Smooth muscle cell (in vitro differentiated cells): ENCODE measurements around the gene CD83. TPM values are rescaled to one million over a fixed set of nuclear protein-coding genes. Genes with fewer than 3 reads are reported as not detected.
"Not testable (repeated sequence)": the region's sequence is repeated elsewhere in the genome, so short reads cannot be mapped to it uniquely, and the experiment has no call there.

Source experiments
- DNase-seq: peaks from one replicate; lab custom pipeline; 2025; ENCODE audit not compliant: unreplicated experiment; lab: John Stamatoyannopoulos, UW
- H2AFZ ChIP-seq: fragments of 200-600 bp; sonication (generic); 2 replicates; pipeline ENCODE4 v1.6.0; 2016; ENCODE audit warnings: antibody characterized with exemption, low read depth, mild to moderate bottlenecking
- H3F3A ChIP-seq: fragments of 200-600 bp; sonication (generic); 2 replicates; pipeline ENCODE4 v1.6.0; 2017; ENCODE audit warnings: antibody characterized with exemption, low read depth
- H3K27ac ChIP-seq: fragments of 200-600 bp; sonication (generic); 2 replicates; pipeline ENCODE4 v1.5.1; 2016; ENCODE audit warnings: low read depth, mild to moderate bottlenecking
- H3K27me3 ChIP-seq: fragments of 200-600 bp; sonication (generic); 2 replicates; pipeline ENCODE4 v1.6.1; 2016; ENCODE audit warnings: low read depth, mild to moderate bottlenecking
- H3K36me3 ChIP-seq: fragments of 200-600 bp; sonication (generic); 2 replicates; pipeline ENCODE4 v1.5.1; 2016; ENCODE audit warnings: low read depth
- H3K4me1 ChIP-seq: fragments of 200-600 bp; sonication (generic); 2 replicates; pipeline ENCODE4 v1.5.1; 2016; ENCODE audit warnings: low read depth
- H3K4me2 ChIP-seq: fragments of 200-600 bp; sonication (generic); 2 replicates; pipeline ENCODE4 v1.6.0; 2016; ENCODE audit warnings: mild to moderate bottlenecking
- H3K4me3 ChIP-seq: fragments of 200-600 bp; sonication (generic); 2 replicates; pipeline ENCODE4 v1.5.1; 2016; ENCODE audit warnings: mild to moderate bottlenecking
- H3K79me2 ChIP-seq: fragments of 200-600 bp; sonication (generic); 2 replicates; pipeline ENCODE4 v1.6.0; 2016; ENCODE audit warnings: low read depth, mild to moderate bottlenecking
- H3K9ac ChIP-seq: fragments of 200-600 bp; sonication (generic); 2 replicates; pipeline ENCODE4 v1.6.0; 2016; ENCODE audit warnings: low read depth
- H3K9me3 ChIP-seq: fragments of 200-600 bp; sonication (generic); replicated peaks from 2 replicates; pipeline ENCODE4 v1.5.1; 2016; ENCODE audit warnings: low read depth
- H4K20me1 ChIP-seq: fragments of 200-600 bp; sonication (generic); 2 replicates; pipeline ENCODE4 v1.6.0; 2016; ENCODE audit warnings: low read depth
- WGBS: methylation state at CpG from one replicate; pipeline ENCODE4 v1.1.7; 2016; ENCODE audit warnings: low lambda C conversion rate; 5-methylcytosine and 5-hydroxymethylcytosine counted together
- polyA plus RNA-seq: library from polyadenylated mRNA; unstranded; fragments of >200 nt; fragmentation: Nextera tagmentation; extraction: Ambion mirVana; gene quantifications from 2 replicates; pipeline ENCODE4 v1.2.1, GENCODE V29; 2016
- total RNA-seq: library from RNA; depleted of rRNA; stranded (reverse); fragments of >200 nt; gene quantifications from 2 replicates; pipeline ENCODE4 v1.2.3, GENCODE V29; 2014
- TF ChIP-seq, protein P1 (sequence below): fragments of 200-600 bp; sonication (generic); IDR thresholded peaks from 2 replicates; pipeline ENCODE4 v1.5.1; 2017; ENCODE audit warnings: borderline replicate concordance, mild to moderate bottlenecking, antibody characterized with exemption; ENCODE audit not compliant: insufficient read depth, poor library complexity, severe bottlenecking

Gene CD83
- total and polyA plus RNA-seq, 2 experiments from 2014 or later = 2.3 to 4.0 TPM

DNA sequence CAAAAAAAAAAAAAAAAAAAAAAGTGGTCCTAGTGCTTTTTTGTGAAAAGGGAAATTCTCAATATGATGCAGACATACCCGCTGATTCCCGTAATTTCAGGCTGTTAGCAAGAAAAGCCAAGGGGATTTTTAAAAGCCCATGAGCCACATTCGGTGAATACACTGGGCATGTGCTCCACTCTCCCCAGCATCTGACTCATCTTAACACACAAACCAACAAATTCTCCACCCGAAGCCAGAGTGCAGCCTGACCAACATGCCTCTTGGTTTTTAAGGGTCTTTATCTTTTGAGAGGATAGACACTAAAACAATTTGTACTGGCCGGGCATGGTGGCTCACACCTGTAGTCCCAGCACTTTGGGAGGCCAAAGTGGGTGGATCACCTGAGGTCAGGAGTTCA, 45.5 kb upstream of the CD83 start:
- peaks cover 8% of the 10 kb centered on the region for H3K4me1 ChIP-seq
- no peak overlapping the region for H2AFZ ChIP-seq
- no peaks in the 10 kb centered on the region for H3K79me2 ChIP-seq
- no peak overlapping the region for H3K4me2 ChIP-seq
- no peaks in the 10 kb centered on the region for H3K27me3 ChIP-seq
- no peak overlapping the region for H3K27ac ChIP-seq
- WGBS = 22% methylated on average over 5 of the region's 5 CpGs
- peaks cover 5% of the 10 kb centered on the region for H3F3A ChIP-seq
- no peaks in the 10 kb centered on the region for H4K20me1 ChIP-seq
- H3K9me3 ChIP-seq = no peaks in the 10 kb centered on the region
- H3K4me3 ChIP-seq = no peak overlapping the region
- DNase-seq = no peak
- TF ChIP-seq, protein P1, sequence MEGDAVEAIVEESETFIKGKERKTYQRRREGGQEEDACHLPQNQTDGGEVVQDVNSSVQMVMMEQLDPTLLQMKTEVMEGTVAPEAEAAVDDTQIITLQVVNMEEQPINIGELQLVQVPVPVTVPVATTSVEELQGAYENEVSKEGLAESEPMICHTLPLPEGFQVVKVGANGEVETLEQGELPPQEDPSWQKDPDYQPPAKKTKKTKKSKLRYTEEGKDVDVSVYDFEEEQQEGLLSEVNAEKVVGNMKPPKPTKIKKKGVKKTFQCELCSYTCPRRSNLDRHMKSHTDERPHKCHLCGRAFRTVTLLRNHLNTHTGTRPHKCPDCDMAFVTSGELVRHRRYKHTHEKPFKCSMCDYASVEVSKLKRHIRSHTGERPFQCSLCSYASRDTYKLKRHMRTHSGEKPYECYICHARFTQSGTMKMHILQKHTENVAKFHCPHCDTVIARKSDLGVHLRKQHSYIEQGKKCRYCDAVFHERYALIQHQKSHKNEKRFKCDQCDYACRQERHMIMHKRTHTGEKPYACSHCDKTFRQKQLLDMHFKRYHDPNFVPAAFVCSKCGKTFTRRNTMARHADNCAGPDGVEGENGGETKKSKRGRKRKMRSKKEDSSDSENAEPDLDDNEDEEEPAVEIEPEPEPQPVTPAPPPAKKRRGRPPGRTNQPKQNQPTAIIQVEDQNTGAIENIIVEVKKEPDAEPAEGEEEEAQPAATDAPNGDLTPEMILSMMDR = no peak
- H3K9ac ChIP-seq = no peak overlapping the region
- H3K36me3 ChIP-seq = no peaks in the 10 kb centered on the region

DNA sequence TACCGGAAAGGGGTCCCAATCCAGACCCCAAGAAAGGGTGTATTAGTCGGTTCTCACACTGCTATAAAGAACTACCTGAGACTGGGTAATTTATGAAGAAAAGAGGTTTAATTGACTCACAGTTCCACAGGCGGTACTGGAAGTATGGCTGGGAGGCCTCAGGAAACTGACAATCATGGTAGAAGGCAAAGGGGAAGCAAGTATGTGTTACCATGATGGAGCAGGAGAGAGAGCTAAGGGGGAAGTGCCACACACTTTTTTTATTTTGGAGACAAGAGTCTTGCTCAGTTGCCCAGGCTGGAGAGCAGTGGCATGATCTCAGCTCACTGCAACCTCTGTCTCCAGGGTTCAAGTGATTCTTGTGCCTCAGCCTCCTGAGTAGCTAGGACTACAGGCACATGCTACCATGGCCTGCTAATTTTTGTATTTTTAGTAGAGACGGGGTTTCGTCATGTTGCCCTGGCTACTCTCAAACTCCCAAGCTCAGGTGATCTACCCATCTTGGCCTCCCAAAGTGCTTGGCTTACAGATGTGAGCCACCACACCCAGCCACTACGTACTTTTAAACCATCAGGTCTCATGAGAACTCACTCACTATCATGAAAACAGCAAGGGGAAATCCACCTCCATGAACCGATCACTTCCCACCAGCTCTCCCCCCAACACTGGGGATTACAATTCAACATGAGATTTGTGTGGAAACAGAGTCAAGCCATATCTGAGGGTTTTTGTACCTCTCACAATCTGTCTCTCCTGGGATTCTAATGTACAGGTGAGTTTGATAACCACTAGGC, 43.8 kb upstream of the CD83 start:
- not testable (repeated sequence) for H3F3A ChIP-seq, H3K27ac ChIP-seq, DNase-seq, H3K4me3 ChIP-seq, H3K4me2 ChIP-seq, H4K20me1 ChIP-seq, H2AFZ ChIP-seq, H3K36me3 ChIP-seq, H3K4me1 ChIP-seq, H3K27me3 ChIP-seq, H3K79me2 ChIP-seq, H3K9ac ChIP-seq, H3K9me3 ChIP-seq
- WGBS = 94% methylated on average over 7 of the region's 7 CpGs

DNA sequence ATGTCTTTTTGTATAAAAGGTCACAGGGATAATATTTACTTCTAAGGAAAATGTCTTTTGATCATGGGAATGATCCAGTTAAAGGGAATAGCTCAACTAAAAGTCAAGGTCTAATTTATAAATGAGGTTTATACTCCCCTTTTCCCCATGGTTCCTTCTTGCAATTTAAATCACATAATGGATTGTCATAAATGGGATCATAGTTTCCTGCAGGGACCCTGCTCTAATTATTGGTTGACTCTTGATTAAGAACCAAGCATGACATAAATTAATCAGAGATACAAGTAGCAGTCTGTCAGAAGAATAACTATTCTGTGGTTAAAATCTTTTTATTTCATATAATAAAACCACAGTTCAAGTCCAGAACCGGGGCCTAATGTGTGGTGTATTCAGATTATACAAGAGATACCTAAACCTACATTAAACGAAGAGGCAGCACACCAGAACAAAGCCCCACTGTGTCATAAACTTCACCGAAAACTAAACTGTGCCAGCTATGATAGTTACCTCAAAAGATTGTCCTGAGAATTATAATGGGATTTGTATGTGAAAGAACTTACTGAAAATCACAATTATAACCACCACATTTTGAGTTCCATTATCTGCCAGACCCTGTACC, 43.0 kb upstream of the CD83 start:
- Histone ChIP-seq H3K4me1 (peaks cover 8% of the 10 kb centered on the region), H3K9me3 (no peaks in the 10 kb centered on the region), H3K9ac (peak overlapping the region; percentile 43), H4K20me1 (no peaks in the 10 kb centered on the region), H3K79me2 (no peaks in the 10 kb centered on the region), H3K4me3 (peak overlapping the region; percentile 47), H2AFZ (peak overlapping the region; percentile 85), H3K36me3 (no peaks in the 10 kb centered on the region), H3K27ac (peak overlapping the region; percentile 56), H3K27me3 (no peaks in the 10 kb centered on the region), H3F3A (peaks cover 5% of the 10 kb centered on the region), H3K4me2 (peak overlapping the region; percentile 82)
- TF ChIP-seq, protein P1 = no peak
- WGBS = 65% methylated on average over 3 of the region's 3 CpGs
- DNase-seq = no peak

DNA sequence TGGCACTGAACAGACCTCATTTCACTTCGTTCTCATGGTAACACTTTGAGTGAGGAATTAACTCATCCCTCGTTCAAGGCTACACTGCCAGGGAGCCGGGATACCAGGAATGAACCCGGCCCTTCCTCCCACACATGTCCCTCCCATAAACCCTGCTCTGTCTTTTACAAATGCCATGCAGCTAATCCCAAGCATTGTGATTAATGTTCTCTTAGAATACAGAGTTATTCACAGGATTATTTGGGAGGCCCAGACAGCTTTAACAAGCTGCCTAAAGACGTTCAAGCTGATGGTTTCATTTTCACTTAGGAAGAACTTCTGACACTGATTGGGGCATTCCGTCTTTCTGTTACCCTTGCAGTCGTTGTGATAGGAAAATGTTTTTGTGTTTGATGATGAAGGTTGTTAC, 42.5 kb upstream of the CD83 start:
- Histone ChIP-seq H3K27ac (peak overlapping the region; percentile 56), H3K9ac (peak overlapping the region; percentile 43)
- WGBS = 11% methylated on average over 7 of the region's 7 CpGs

More for the DNA sequence above, 42.5 kb upstream of the CD83 start:
- DNase-seq = no peak
- H4K20me1 ChIP-seq = no peaks in the 10 kb centered on the region
- no peaks in the 10 kb centered on the region for H3K9me3 ChIP-seq
- H3K4me2 ChIP-seq = peak overlapping the region; percentile 82
- peaks cover 5% of the 10 kb centered on the region for H3F3A ChIP-seq
- peak overlapping the region; percentile 85 for H2AFZ ChIP-seq
- peak overlapping the region; percentile 47 for H3K4me3 ChIP-seq
- H3K79me2 ChIP-seq = no peaks in the 10 kb centered on the region
- H3K36me3 ChIP-seq = no peaks in the 10 kb centered on the region
- no peaks in the 10 kb centered on the region for H3K27me3 ChIP-seq
- TF ChIP-seq, protein P1 = no peak
- H3K4me1 ChIP-seq = peaks cover 13% of the 10 kb centered on the region
